Activated naive CD4-positive, alpha-beta T cell treated with Interleukin-2 at 50 U/mL for 16 hours (primary cell): Measurements from ENCODE around the gene CRACR2A.

ENCODE experiments used
- DNase-seq: peaks from one replicate; pipeline ENCODE4 v3.0.0-alpha.2; 2020

CRACR2A gene

DNA sequence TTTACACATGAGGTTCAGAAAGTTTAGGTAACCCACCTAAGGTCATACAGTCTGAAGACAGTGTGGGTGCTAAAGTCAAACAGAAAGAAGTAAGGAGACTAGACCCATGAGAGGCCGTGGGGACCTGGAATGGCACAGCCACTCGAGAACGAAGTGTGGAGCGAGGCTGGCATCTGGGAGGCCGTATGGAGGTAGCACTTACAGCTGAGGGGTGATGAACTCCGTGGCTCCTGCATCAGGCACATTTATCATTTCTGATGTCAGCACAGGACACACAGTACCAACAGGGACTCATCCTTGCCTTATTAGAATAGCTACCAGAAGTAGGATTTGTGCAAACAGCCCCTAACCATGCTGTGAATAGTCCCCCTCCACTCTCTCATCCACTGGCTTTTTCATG lies 30.5 kb downstream of the CRACR2A start:
- no peak for DNase-seq

DNA sequence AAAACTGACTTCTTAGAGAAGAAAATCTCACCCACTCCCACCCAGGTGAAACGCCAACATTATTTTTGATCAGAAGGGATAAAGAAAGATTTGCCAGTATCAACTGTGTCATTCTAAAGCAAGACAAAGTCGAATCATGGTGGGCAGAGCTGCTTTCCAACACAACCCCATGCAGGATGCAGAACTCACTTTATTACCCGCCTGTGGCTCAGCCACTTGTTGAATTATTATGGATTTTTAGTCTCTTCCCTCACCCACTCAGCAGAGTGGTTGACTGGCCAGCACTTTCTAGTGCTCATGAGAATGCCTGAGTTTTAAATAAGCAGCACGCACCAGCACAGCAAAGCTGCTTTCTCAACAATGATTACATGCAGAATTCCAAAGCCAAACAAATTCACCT lies 32.1 kb downstream of the CRACR2A start:
- no peak for DNase-seq

DNA sequence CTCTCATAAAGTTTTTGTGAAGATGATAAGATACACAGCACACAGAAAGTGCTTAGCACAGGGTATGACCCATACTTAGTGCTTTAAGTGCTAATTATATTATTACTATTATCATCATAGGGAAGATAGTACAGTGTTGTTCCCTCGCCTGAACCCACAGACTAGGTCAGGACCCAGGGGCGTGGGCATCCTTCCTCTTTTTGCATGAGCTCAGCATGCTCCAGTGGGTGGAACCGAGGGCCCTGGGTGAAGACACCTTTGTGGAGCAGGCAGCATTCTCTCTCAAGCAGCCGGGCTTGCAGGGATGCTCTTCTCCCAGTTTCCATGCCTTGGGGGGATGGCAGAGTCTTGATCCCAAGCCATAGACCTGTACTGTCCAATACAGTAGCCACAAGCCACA lies 34.8 kb downstream of the CRACR2A start:
- no peak for DNase-seq

DNA sequence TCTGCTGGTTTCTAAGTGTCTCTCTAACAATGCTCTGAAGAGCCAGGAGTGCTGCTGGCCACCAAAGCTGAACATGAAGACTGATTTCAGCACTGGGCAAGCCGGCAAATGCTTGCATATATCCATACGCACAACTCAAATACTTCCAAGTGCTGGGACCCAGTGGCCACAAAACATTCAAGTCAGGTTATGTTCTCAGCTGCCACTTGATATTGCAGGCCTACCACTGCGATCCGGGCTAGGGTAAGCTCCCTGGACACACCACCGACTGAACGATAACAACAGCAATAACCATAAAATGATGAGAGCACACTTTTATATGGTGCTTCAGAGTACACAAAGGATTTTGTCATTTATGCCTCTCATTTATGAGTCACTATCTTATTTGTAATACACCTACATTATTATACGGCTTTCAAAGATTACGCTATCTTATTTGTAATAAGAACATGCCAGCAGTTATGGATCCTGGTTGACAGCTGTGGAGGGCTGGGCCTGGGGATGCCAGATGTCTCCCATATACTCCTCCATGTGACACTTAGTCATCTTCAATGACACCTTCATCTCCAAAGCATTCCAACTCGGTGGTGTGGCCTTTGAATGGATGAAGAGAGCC lies 35.5 kb downstream of the CRACR2A start:
- no peak for DNase-seq

DNA sequence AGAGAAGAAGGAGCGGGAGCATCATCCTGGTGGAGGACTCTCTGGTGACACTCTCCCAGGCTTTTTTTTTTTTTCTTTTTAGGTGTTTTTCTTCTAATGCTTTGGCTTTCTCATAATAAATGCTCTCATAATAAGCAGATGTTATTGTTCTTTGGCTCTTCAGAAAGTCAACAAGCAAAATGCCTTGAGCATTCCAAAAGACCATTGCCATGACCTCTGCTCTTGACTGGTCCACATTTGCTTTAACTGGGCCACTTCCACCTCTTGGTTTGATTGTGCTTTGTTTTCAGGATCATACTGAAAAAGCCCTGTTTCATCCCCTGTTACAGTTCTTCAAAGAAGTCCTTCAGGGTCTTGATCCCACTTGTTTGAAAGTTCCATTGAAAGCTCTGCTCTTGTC lies 36.9 kb downstream of the CRACR2A start:
- DNase-seq: no peak

DNA sequence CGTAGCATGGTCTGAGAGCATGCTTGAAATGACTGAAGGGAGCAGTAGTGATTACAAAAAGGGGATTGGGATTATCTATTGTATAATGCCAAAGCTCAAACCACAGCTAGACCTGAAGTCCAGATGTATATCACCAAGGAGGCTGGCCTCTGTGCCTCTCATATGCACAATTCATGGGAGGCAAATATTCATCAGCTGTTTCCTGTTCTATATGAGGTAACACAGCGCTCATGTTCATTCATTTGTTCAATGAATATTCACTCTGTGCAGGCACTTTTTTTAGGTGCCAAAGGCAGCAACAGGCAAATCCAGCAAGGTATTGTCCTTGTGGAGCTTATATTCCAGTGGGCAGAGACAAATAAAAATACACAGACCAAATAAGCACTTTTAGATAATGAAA lies 39.0 kb downstream of the CRACR2A start:
- no peak for DNase-seq

DNA sequence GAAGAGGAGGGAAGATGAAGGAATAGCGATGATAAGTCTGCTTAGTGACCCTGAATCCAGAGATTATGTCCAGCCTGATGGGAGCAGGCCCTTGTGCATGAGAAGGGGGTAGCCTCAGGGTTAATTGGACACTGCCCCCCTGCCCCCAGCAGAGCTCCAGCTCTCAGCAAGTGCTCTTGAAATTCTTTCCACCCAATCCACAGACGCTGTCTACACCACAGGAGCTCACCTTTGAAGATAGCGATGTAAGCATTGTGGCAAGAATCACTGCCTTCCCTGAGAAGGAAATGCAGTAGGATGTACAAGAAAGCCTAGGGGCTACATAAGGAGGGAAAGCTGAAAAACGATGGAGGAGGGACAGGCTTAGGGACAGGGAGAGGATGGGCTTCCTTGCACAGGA lies 39.4 kb downstream of the CRACR2A start:
- no peak for DNase-seq

DNA sequence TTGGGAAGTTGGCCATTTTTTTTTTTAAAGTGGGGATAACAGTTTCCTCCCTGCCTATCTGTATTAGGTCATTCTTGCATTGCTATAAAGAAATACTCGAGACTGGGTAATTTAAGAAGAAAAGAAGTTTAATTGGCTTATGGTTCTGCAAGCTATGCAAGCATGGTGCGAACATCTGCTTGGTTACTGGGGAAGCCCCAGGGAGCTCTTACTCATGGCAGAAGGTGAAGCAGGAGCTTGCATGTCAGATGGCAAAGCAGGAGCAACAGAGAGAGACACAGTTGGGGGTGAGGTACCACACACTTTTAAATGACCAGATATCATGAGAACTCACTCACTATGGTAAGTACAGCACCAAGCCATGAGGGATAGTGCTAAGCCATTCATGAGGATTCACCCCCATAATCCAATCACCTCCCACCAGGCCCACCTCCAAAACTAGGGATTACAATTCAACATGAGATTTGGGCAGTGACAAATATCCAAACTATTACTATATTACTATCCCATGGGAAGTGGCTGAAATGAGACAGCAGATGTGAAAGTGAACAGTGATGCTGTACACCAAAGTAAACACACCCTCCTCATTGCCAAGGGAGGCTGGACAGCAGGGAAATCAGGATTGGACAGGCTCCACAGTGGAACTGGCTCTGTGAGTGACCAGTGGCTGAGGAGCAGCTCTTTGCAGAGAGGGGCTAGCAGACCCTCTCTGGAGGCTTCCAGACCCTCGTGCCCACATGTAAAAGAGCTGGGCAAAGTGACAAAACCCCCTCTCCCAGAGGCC lies 40.5 kb downstream of the CRACR2A start:
- DNase-seq: no peak

DNA sequence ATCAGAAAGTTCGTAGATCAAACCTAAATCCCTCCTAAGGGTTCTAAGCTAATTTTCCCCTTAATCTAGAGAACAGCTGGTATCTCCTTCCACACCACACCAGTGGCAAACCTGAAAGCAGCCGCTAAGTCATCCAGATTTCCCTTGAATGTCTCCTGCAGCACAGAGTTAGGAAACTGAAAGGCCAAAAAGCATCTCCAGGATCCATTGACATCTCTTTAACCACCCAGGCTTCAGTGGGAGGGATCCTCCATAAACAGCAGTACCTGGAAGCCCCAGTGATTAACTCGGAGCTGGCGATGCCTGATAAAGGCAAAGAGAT lies 47.6 kb downstream of the CRACR2A start:
- no peak for DNase-seq

DNA sequence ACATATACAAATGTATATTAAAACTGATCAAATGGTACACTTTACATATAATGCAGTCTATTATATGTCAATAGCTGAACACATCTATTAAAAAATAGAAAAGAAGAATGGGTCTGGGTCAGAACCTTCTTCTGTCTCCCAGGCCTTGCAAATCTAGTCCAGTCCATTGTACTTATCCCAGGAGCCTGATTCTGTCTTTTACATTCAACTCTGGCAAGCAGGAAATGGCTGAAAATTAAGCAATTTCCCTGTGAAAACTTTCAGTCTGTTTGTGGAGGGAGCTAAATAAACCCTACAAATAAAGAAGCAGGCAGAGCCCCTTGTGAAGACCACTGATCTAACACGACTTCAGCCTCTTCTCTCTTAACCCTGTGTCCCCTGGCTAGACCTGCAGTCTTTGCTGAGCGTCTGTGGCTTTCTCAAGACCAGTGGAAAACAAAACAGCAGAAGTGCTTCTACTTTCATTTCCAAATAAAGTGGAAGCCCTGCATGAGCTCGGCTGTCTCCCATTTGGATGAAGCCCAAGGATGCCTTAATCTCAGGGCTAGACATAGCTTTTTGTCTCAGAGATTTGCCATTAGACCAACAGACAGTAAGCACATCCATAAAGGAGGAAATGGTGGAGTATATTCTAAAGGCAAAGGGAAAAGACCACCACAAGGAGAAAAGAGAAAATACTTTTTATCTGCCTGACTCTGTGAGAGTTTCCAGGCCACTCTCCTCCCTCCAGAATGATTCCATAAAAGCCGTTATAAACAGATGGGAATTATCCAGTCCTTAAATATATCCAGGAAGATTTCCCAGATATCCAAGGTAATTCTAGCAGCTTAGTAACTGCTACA lies 48.2 kb downstream of the CRACR2A start:
- DNase-seq: no peak

DNA sequence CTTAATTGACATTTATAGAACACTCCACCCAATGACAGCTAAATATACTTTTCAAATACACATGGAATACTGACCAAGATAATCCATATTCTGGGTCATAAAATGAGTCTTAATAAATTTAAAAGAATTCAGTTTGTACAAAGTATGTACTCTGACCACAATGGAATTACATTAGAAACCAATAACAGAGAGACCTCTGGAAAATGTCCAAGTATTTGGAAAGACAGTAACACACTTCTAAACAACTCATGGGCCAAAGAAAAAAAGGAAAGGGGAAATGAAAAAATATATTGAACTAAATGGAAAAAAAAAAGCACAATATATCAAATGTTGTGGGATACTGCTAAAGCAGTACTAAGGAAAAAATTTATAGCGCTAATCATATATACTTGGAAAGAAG lies 52.0 kb downstream of the CRACR2A start:
- DNase-seq: no peak

DNA sequence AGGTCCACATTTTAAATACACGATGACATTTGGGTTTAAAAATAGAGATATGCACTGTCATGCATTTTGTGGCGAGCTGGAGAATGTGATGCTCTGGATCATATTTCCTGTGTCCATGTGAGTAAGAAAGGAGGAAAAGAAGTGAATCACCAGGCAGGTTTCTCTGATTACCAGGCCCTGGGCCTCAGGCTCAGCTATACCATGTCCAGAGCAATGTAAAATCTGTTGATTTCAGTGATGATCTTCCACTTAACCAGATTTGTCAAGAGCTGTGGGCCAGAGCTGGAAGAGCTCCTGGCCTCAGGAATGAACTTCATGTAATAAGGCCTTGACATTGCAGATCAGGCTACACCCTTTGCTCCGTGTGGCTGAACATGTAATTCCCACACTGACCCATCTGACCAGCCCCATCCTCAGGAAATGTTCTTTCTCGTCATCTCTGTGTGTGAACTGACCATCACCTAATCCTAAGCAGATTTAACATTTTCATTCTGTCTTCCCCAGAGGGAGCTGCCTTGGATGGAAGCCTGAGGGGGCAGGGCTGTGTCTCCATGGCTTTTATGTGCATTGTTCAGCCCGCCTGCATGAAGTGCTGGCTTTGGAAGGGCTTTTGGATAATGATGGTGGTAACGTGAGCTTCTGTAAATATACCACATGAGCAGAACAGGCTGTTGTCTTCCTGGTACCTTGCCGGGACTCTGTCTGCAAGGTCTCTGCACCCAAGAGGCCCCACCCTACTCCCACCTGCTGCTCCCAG lies 54.5 kb downstream of the CRACR2A start:
- DNase-seq: no peak

DNA sequence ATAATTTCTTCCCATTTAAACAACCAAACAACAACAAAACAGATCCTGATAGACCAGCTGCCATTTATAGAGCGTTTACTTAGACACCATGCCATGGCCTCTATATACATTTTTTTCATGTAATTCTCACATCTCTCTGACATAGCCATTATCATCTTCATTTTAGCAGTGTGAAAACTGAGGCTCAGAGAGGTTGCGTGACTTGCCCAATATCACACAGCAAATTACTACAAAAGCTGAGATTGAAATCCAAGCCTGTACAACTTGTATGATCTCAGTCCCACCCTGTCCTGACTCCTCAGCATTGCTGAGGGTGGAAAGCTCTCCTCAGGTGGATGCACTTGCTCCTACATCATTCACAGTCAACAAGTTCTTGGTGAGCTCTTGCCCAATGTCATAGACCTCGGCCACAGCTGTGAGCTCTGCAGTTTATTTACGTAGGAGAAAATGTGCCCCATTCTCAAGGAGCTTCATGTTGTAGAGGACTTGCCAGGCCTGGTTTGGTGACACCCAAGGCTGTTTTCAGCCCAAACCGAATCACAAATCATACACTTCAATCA lies 55.5 kb downstream of the CRACR2A start:
- no peak for DNase-seq

DNA sequence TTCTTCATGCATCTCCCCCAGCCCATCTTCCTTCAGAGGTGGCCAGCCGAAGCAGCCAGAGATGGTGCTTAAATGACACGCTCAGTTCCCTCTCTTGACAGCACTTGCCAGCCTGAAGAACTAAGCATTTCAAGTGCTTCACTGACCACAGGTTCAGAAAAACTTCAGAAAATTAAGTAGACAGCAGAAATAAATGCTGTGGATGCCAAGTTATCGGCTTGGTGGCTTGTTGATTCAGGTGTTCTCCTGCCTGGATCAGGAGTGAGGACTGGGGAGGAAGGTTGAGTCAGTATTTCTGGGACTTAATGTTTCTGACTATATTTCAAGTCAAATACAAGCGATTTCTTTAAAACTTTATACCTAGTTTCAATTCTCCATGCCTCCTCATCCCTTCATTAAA lies 58.2 kb downstream of the CRACR2A start:
- no peak for DNase-seq

DNA sequence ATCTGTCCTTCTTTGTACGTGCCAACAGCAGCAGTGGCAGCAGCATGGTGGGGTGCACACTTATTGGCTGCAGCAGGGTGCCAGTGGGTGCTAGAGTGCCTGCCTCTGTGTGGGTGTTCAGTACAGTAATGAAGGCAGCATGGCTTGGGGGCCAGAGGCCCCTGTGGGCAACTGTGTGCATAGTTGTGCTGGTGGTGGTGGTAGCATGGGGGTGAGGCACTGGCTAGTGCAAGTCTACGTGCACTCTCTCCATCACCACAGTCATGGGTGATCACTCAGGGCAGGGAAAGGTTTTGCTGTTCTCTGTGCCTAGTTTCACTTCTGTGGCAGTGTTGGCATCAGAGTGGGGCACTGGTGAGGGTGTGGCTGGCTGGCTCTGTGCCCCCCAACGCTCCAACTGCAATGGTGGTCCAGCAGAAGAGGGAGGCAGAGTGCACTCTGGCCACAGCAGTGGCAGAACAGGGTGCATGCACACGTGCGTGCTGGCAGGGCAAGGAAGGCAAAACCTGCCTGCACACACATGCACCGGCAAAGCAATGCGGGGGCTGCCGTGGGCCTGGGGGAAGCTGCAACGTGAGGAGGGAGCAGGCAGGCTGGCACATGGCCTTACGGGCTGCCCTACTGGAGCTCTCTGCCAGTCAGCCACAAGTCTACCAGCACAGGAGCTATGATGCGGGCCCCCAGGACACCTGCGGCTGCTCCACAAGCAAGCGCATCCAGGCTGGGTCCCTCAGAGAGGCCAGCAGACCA lies 60.1 kb downstream of the CRACR2A start:
- DNase-seq: no peak

DNA sequence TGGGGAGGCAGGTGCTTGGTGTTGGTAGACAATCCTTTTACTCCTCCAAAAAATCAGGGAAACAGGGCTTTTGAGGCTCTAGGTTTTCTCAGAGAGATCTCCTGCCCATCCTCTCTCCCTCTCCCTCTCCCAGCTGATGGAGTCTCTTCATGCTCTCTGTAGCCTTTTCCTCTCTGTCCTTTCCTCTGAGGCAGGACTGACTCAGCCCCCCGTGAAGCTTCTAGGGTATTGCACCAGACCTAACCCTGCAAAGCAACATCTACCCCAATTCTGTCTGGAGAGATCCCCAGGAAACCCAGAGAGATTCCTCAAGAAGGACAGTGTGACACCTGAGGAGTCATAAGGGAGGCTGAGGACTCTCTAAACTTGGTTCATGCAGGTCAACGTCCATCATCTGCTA lies 66.4 kb downstream of the CRACR2A start:
- DNase-seq: no peak

DNA sequence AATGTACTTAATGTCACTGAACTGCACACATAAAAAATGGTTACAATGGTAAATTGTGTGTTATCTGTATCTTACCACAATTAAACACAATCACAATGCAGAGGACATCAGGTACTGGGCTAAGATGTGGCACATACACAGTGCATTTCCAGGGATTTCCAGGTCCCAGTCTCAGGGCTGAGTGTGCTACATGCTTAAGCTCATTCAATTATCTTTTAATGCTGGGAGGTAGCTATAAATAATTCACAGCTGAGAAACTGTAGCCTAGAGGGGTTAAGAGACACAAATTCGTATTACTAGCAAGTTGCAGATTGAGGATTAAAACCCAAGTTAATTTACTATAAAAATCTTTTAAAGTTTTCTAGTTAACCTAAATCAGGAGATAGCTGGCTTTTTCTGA lies 67.1 kb downstream of the CRACR2A start:
- no peak for DNase-seq

DNA sequence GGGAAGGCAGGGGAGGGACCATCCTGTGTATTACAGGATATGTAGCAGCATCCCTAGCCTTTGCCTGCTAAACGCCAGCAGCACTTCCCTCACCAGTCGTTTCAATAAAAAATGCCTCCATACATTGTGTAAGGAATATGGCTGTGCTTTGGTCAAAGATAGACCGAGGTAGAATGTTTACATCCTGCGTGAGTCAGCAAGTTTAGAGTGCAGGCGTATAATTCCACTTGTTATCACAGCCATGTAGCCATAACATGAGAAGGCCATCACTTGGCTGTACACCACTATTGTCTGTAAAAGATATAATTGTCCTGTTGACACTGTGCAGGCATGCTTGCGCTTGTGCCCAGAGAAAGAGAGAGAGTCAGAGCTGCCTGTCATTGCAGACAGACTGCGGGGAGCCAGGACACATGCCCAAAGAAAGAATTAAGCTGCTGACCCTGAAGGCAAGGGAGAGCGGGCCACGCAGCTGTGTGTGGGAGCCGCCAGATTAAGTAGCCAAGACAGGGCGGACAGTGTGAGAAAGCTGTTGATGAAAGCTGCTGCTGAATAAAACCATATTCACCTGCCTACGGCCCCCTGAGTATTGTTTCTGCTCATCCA lies 68.4 kb downstream of the CRACR2A start:
- DNase-seq: no peak

DNA sequence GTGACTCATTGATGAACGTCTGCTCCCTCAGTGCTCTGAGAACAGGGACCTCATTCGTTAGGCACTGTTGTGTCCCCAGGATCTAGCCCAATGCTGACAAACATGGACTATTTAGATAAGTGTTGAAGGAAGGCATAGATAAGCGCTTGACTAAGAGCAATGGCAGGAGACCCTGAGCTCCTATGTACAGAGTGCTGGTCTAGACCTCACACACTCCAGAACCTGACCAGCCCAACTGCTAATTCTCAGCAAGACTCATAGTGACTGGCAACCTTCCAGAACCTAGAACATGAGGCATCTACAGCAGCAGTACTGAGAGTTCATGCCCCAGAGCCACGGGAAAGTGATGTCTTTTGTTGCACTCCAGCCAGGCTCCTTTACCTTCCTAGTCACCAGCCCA lies 69.2 kb downstream of the CRACR2A start:
- no peak for DNase-seq

DNA sequence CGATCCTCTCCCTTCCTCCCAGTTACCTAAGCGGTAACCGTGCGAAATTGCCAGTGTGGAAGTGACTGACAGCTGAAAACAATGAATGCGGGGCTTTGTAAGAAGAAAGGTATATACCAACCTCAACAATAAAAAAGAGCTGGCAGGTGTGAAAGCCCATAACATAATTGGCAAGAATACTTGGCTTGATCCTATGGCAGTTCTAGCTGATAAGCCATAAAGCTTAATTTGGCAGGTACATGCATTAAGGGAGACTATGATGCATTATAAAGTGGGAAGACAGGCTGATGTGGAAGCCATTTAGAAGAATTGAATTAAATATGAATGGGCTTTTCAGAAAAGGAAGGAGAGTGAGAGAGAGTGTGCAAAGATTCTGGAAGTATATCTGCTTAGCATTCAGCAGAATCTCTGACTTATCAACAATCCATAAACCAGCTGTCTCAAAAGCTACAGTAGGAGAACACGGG lies 71.3 kb downstream of the CRACR2A start:
- DNase-seq: no peak

DNA sequence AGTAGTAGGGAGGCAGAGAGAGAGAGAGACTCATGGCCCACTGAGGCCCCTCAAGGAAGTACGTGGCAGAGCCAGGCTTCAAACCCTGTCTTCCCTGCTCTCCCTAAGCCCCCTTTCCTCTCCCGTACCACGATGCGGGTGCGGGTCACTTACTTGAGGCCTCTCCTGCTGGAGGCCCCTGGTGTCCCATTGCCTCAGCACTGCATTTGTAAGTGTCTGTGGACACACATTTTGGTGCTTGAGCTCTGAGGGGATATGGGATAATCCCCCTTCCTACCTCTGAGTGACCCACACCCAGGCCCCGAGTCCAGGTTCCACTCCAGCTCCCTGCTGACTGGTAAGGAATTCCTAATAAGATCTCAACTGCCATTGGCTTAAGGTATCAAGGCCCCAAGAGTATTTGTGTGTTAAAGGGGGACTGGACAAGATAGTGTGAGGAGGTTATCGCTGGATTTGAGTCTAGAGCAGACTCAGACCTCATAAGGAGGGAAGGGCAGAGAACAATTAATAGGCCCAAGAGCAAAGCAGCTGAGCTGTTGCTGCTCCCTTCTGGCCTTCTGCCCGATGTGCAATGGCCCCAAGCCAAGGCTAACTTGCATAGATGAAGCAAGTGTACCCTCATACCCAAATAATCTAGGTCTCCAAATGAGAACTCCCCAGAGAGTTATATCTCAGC lies 71.9 kb downstream of the CRACR2A start:
- DNase-seq: no peak
